ENCODE results near the gene ITGA11. TPM values are rescaled to one million over a fixed set of nuclear protein-coding genes. Genes with fewer than 3 reads are reported as not detected.

ITGA11 gene
- total RNA-seq, 1 donor from 2014 or later: 193 TPM

DNA sequence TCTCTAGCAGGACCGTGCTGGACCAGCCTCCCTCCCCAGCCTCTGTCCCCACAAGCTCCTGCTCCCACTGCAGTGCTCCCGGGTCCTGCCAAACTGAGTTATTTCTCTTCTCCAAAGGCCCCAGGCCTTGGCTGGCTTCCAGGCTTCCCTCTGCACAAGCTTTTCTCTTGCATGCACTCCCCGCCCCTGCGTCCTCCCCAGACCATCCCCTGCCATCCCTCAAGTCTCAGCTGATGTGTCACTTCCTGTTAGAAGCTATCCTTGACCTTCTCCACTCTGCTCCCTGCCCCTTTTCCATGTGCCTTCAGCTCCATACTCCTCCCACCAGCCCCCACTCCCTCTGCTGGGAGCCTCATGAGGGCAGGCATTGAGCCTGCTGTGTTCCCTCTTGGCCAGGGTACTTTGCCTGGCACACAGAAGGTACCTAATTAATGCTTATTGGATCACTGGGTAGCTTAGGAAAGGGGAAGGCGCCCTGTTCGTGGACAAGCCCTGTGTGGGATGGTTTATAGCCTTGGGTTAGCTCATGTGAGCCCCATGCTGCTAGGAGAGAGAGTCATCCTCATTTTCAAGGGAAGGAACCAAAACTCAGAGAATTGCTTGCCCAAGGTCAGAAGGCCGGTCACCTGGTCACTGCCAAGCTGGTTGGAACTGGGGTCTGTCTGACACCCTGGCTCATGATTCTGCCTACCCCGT is 98.0 kb downstream of the ITGA11 start:
- Mint-ChIP-seq H3K36me3 (ENCODE audit: low read depth, unreplicated experiment) (peaks cover 54% of the 10 kb centered on the region), H3K4me1 (ENCODE audit: low read depth, unreplicated experiment) (peaks cover 38% of the 10 kb centered on the region), H3K27ac (ENCODE audit: unreplicated experiment) (peak overlapping the region; percentile 90), H3K4me3 (ENCODE audit: unreplicated experiment) (peak overlapping the region; percentile 71), H3K27me3 (ENCODE audit: low read depth, unreplicated experiment) (peaks cover 2% of the 10 kb centered on the region), H3K9me3 (ENCODE audit: unreplicated experiment) (no peaks in the 10 kb centered on the region)
- Histone ChIP-seq H3K27me3 (ENCODE audit: insufficient read depth, low read length) (no peaks in the 10 kb centered on the region), H3K27ac (ENCODE audit: low read depth, low read length) (peak overlapping the region; percentile 30), H4K20me1 (ENCODE audit: insufficient read depth, low read length) (no peaks in the 10 kb centered on the region), H3K9ac (ENCODE audit: low read length) (no peak overlapping the region), H3K9me3 (ENCODE audit: insufficient read depth, low read depth, low read length) (no peaks in the 10 kb centered on the region), H3K36me3 (ENCODE audit: insufficient read depth, low read length) (peaks cover 14% of the 10 kb centered on the region), H3K4me3 (ENCODE audit: insufficient read depth, low read depth, low read length) (no peak overlapping the region), H2AFZ (ENCODE audit: low read depth, low read length) (no peak overlapping the region), H3K79me2 (ENCODE audit: insufficient read depth, low read length) (no peaks in the 10 kb centered on the region), H3K4me2 (ENCODE audit: low read length) (peak overlapping the region; percentile 37), H3K4me1 (ENCODE audit: insufficient read depth, low read length) (peaks cover 34% of the 10 kb centered on the region)
- DNase-seq (ENCODE audit: low read depth) (peak; percentile 51), FAIRE-seq (no peak)
- TF ChIP-seq, protein P1, sequence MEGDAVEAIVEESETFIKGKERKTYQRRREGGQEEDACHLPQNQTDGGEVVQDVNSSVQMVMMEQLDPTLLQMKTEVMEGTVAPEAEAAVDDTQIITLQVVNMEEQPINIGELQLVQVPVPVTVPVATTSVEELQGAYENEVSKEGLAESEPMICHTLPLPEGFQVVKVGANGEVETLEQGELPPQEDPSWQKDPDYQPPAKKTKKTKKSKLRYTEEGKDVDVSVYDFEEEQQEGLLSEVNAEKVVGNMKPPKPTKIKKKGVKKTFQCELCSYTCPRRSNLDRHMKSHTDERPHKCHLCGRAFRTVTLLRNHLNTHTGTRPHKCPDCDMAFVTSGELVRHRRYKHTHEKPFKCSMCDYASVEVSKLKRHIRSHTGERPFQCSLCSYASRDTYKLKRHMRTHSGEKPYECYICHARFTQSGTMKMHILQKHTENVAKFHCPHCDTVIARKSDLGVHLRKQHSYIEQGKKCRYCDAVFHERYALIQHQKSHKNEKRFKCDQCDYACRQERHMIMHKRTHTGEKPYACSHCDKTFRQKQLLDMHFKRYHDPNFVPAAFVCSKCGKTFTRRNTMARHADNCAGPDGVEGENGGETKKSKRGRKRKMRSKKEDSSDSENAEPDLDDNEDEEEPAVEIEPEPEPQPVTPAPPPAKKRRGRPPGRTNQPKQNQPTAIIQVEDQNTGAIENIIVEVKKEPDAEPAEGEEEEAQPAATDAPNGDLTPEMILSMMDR (IDR thresholded peaks at IDR 0.05; ENCODE audit: insufficient read depth, low read depth, low read length): no peak

DNA sequence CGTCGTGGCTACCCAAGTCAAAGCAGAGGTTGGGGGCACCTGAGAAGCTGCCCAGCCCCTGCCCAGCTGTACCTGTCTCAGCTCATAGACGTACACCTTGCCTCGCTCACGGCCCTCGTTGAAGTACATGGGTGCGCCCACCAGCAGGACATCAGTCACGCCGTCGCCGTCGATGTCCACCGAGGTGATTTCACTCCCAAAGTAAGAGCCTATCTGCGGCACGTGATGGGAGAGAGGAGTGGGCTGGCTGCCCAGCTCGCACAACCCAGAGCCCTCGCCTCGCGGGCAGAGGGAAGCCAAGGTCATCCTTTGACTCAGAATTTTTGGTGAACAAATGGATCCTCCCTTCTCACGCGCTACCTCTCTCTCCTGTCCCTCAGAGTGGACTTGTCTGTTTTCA is 99.7 kb downstream of the ITGA11 start:
- Histone ChIP-seq H3K9me3 (ENCODE audit: insufficient read depth, low read depth, low read length) (no peaks in the 10 kb centered on the region), H3K36me3 (ENCODE audit: insufficient read depth, low read length) (peaks cover 19% of the 10 kb centered on the region), H3K4me1 (ENCODE audit: insufficient read depth, low read length) (peaks cover 34% of the 10 kb centered on the region), H3K79me2 (ENCODE audit: insufficient read depth, low read length) (no peaks in the 10 kb centered on the region), H3K27me3 (ENCODE audit: insufficient read depth, low read length) (no peaks in the 10 kb centered on the region), H3K4me3 (ENCODE audit: insufficient read depth, low read depth, low read length) (no peak overlapping the region), H4K20me1 (ENCODE audit: insufficient read depth, low read length) (no peaks in the 10 kb centered on the region), H3K9ac (ENCODE audit: low read length) (no peak overlapping the region), H3K4me2 (ENCODE audit: low read length) (no peak overlapping the region), H2AFZ (ENCODE audit: low read depth, low read length) (no peak overlapping the region), H3K27ac (ENCODE audit: low read depth, low read length) (no peak overlapping the region)
- TF ChIP-seq, protein P1 (IDR thresholded peaks at IDR 0.05; ENCODE audit: insufficient read depth, low read depth, low read length): no peak
- no peak for TF ChIP-seq EZH2 (IDR thresholded peaks at IDR 0.05; ENCODE audit: insufficient read depth, low read length)
- peaks cover 41% of the 10 kb centered on the region for H3K4me1 Mint-ChIP-seq (ENCODE audit: low read depth, unreplicated experiment)
- no peaks in the 10 kb centered on the region for H3K9me3 Mint-ChIP-seq (ENCODE audit: unreplicated experiment)
- H3K27ac Mint-ChIP-seq (ENCODE audit: unreplicated experiment): peak overlapping the region; percentile 41
- peaks cover 55% of the 10 kb centered on the region for H3K36me3 Mint-ChIP-seq (ENCODE audit: low read depth, unreplicated experiment)
- FAIRE-seq (no peak), DNase-seq (ENCODE audit: low read depth) (no peak)
- H3K4me3 Mint-ChIP-seq (ENCODE audit: unreplicated experiment): peak overlapping the region; percentile 28
- H3K27me3 Mint-ChIP-seq (ENCODE audit: low read depth, unreplicated experiment): peaks cover 6% of the 10 kb centered on the region

DNA sequence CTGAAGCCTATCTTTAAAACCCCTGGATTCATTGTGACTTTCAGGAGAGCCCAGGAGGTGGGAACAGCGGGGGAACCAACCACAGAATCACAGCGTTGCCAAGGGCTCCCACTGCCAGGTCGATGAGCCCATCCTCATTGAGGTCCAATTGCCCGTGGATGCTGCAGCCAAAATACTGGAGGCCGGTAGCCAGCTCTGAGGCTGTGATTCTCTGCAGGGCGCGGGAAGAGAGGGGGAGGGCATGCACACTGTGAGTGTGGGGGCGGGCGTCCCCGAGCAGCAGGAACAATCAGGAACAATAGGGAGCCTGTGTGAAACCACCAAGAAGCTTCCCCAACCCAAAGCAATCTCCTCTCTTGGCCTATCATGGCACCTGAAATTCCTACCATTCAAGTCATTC is 101.1 kb downstream of the ITGA11 start:
- no peak overlapping the region for H2AFZ ChIP-seq (ENCODE audit: low read depth, low read length)
- no peak overlapping the region for H3K4me3 ChIP-seq (ENCODE audit: insufficient read depth, low read depth, low read length)
- peak overlapping the region; percentile 49 for H3K4me2 ChIP-seq (ENCODE audit: low read length)
- DNase-seq (ENCODE audit: low read depth) (peak; percentile 10), FAIRE-seq (no peak)
- Mint-ChIP-seq H3K4me3 (ENCODE audit: unreplicated experiment) (no peak overlapping the region), H3K4me1 (ENCODE audit: low read depth, unreplicated experiment) (peaks cover 39% of the 10 kb centered on the region), H3K27me3 (ENCODE audit: low read depth, unreplicated experiment) (peaks cover 10% of the 10 kb centered on the region), H3K9me3 (ENCODE audit: unreplicated experiment) (no peaks in the 10 kb centered on the region), H3K27ac (ENCODE audit: unreplicated experiment) (no peak overlapping the region), H3K36me3 (ENCODE audit: low read depth, unreplicated experiment) (peaks cover 67% of the 10 kb centered on the region)
- peaks cover 19% of the 10 kb centered on the region for H3K36me3 ChIP-seq (ENCODE audit: insufficient read depth, low read length)
- H3K79me2 ChIP-seq (ENCODE audit: insufficient read depth, low read length): no peaks in the 10 kb centered on the region
- H3K9me3 ChIP-seq (ENCODE audit: insufficient read depth, low read depth, low read length): no peaks in the 10 kb centered on the region
- no peak overlapping the region for H3K9ac ChIP-seq (ENCODE audit: low read length)
- H3K4me1 ChIP-seq (ENCODE audit: insufficient read depth, low read length): peaks cover 34% of the 10 kb centered on the region
- TF ChIP-seq, protein P1 (IDR thresholded peaks at IDR 0.05; ENCODE audit: insufficient read depth, low read depth, low read length): no peak
- TF ChIP-seq EZH2 (IDR thresholded peaks at IDR 0.05; ENCODE audit: insufficient read depth, low read length): no peak
- H3K27ac ChIP-seq (ENCODE audit: low read depth, low read length): no peak overlapping the region
- H4K20me1 ChIP-seq (ENCODE audit: insufficient read depth, low read length): peaks cover 3% of the 10 kb centered on the region
- H3K27me3 ChIP-seq (ENCODE audit: insufficient read depth, low read length): no peaks in the 10 kb centered on the region
